HEK293T (cell line): ENCODE results near the gene PLXNA2.

Source experiments
- CTBP1 ChIP-seq: fragments of 450-650 bp; IDR thresholded peaks from 2 replicates; pipeline ENCODE4 v1.6.1; 2016; ENCODE audit warnings: borderline replicate concordance
- FOXK2 ChIP-seq: fragments of 450-650 bp; IDR thresholded peaks from 2 replicates; pipeline ENCODE4 v1.6.1; 2016; ENCODE audit warnings: mild to moderate bottlenecking
- FOXM1 ChIP-seq: fragments of 450-650 bp; IDR thresholded peaks from 2 replicates; pipeline ENCODE4 v1.6.1; 2017; ENCODE audit warnings: mild to moderate bottlenecking, borderline replicate concordance

DNA sequence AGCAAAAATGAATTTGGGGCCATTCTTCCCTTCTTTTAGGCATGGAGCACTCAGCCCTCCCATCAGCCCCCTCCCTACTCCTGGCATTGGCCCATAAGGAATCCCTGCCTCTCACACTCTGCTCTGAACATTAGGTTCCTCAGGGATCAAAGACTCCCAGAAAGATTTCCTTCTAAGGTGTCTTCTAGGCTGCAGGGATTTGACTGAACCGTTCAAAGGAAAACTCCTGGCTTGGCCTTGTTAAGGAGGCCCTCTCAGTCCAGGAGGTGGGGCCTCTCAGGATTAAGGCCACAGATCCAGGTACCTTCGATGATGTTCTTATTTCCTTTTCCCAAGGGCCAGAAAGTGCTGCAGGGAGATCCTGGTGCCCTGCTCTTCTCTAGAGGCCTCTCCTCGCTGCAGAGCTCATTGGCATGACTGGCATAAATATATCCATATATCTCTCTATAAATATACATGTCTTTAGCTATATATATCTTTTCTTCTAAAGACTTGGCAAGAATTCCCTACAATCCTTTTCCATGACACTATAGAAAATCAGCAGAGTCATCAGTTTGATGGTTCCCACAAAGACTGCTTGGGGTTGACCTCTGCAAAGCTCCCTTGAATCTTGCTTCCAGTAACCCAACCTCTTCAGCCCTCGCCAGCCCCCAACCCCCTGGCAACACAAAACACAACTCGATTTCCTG, 59.1 kb downstream of the PLXNA2 start:
- TF ChIP-seq CTBP1 (no peak), FOXM1 (no peak), FOXK2 (no peak)
